ENCODE data around the gene ZNF747. TPM values are rescaled to one million over a fixed set of nuclear protein-coding genes. Genes with fewer than 3 reads are reported as not detected.
A peak's percentile ranks its signal among the peaks of the same experiment; 100 is the strongest.

The ZNF747 gene
- total and polyA plus RNA-seq, 10 of the 15 experiments (the other 5 are each of a cell fraction or from before 2014, with no cell fraction given), result 1.0 to 13.0 (median 7.2) TPM

GRCh38 chr16:30481381-30481780, 53.3 kb downstream of the ZNF747 start:
- Histone ChIP-seq H3K9ac (ENCODE audit: control insufficient read depth, insufficient read depth, low read length) (no peak overlapping the region), H3K4me2 (ENCODE audit: control insufficient read depth, insufficient read depth) (no peak overlapping the region), H3K4me1 (ENCODE audit: control insufficient read depth, insufficient read depth, low read length) (no peaks in the 10 kb centered on the region), H3K36me3 (ENCODE audit: control insufficient read depth in 2 of 2, insufficient read depth in 2 of 2, low read length in 1 of 2) (peaks cover 13 to 17% of the 10 kb centered on the region in 2 experiments), H4K20me1 (ENCODE audit: control insufficient read depth, insufficient read depth) (no peaks in the 10 kb centered on the region), H3K27me3 (replicated peaks in 1 of 2; ENCODE audit: control insufficient read depth in 2 of 2, insufficient read depth in 2 of 2, low read length in 1 of 2) (no peaks in the 10 kb centered on the region), H3K4me3 (no peak overlapping the region), H2AFZ (ENCODE audit: control insufficient read depth, low read depth, low read length) (no peak overlapping the region), H3K9me3 (replicated peaks; ENCODE audit: control insufficient read depth, insufficient read depth, low read length) (no peaks in the 10 kb centered on the region), H3K79me2 (ENCODE audit: control insufficient read depth, insufficient read depth, low read length) (no peaks in the 10 kb centered on the region), H3K27ac (ENCODE audit: control insufficient read depth, insufficient read depth) (no peak overlapping the region)
- SMC1A ChIA-PET (ENCODE audit: uncharacterized antibody, unreplicated experiment), result interaction anchor here (0.9 kb wide), 1 partner anchor 50 kb away, joined by 3 read pairs; no protein-coding TSS in a partner anchor
- POLR2A ChIA-PET, result interaction anchor here (1.8 kb wide), 1 partner anchor 11 kb away, joined by 5 read pairs; no protein-coding TSS in a partner anchor
- CTCF ChIA-PET, result interaction anchor here (1.0 to 1.5 kb wide), 6 partner anchors 8 to 117 kb away, joined by 3 to 4 read pairs (median 3); no protein-coding TSS in a partner anchor
- intact Hi-C loops (cut with micrococcal nuclease; ENCODE audit: unreplicated experiment) (no loop called here), in situ Hi-C loops (cut with MboI) (no loop called here)
- RAD21 ChIA-PET (ENCODE audit: unreplicated experiment), result interaction anchor here (1.1 to 2.1 kb wide), 3 partner anchors 32 to 90 kb away, joined by 4 to 5 read pairs (median 5); partner anchors contain the start of gene ZNF688
- no peak for TF ChIP-seq FOXM1 (IDR thresholded peaks at IDR 0.05; ENCODE audit: low read depth, low read length)
- TF ChIP-seq HDAC2 (IDR thresholded peaks at IDR 0.05), result no peak
- no peak for TF ChIP-seq NKRF (conservative IDR thresholded peaks at IDR 0.05)
- no peak for TF ChIP-seq ATF7 (IDR thresholded peaks at IDR 0.05; ENCODE audit: low read depth)
- no peak for TF ChIP-seq DPF2 (IDR thresholded peaks at IDR 0.05)
- TF ChIP-seq ETV6 (conservative IDR thresholded peaks at IDR 0.05 in 1 of 2, IDR thresholded peaks at IDR 0.05 in 1 of 2; ENCODE audit: borderline replicate concordance in 1 of 2, low read depth in 1 of 2), result no peak
- no peak for TF ChIP-seq MLLT1 (IDR thresholded peaks at IDR 0.05)
- no peak for TF ChIP-seq EGR1 (IDR thresholded peaks at IDR 0.05; ENCODE audit: borderline replicate concordance in 1 of 2, low read depth in 2 of 2, low read length in 2 of 2)
- TF ChIP-seq KDM1A (IDR thresholded peaks at IDR 0.05; ENCODE audit: borderline replicate concordance), result no peak
- TF ChIP-seq ZNF384 (IDR thresholded peaks at IDR 0.05; ENCODE audit: borderline replicate concordance, low read depth, low read length), result no peak
- TF ChIP-seq CTCF (IDR thresholded peaks at IDR 0.05 in 2 of 3, conservative IDR thresholded peaks at IDR 0.05 in 1 of 3; ENCODE audit: control insufficient read depth in 2 of 3, extremely low read depth in 1 of 3, insufficient read depth in 1 of 3, low read depth in 3 of 3, low read length in 3 of 3), result no peak
- TF ChIP-seq RBBP5 (conservative IDR thresholded peaks at IDR 0.05), result no peak
- TF ChIP-seq MTA2 (IDR thresholded peaks at IDR 0.05; ENCODE audit: low read depth), result no peak
- no peak for TF ChIP-seq ZBTB40 (IDR thresholded peaks at IDR 0.05; ENCODE audit: borderline replicate concordance)
- peak; percentile 59 for FAIRE-seq
- WGBS (ENCODE audit: insufficient coverage, insufficient replicate concordance, low lambda C conversion rate, missing lambda C conversion rate), result 91% methylated on average over 5 of the region's 5 CpGs
- ATAC-seq, result no peak
- no peak for DNase-seq (ENCODE audit: low read depth, low spot score)
- TSS peak; percentile 43 for BruUV-seq (replicated peaks)
